Colonic mucosa (tissue), 4 donors: ENCODE data around the gene IFIT5. TPM values are rescaled to one million over a fixed set of nuclear protein-coding genes. Genes with fewer than 3 reads are reported as not detected.
"Not testable (repeated sequence)": the region's sequence is repeated elsewhere in the genome, so short reads cannot be mapped to it uniquely, and the experiment has no call there.

Experiments
- DNase-seq: peaks from one replicate; pipeline ENCODE4 v3.0.0-alpha.2; 2020
- H3K27ac ChIP-seq: fragments of 200-600 bp; one replicate; pipeline ENCODE4 v1.8.0; 2021
- H3K27me3 ChIP-seq: fragments of 200-600 bp; one replicate; pipeline ENCODE4 v1.8.0; 2021
- H3K36me3 ChIP-seq: fragments of 200-600 bp; one replicate; pipeline ENCODE4 v1.8.0; 2021
- H3K4me1 ChIP-seq: fragments of 200-600 bp; one replicate; pipeline ENCODE4 v1.8.0; 2021; ENCODE audit warnings: mild to moderate bottlenecking
- H3K4me3 ChIP-seq: fragments of 200-600 bp; one replicate; pipeline ENCODE4 v1.8.0; 2021
- H3K9ac ChIP-seq, 2 donors: one replicate each; pipeline ENCODE4 v1.7.0; 2013; ENCODE audit warnings: control low read depth in 2 of 2, low read depth in 2 of 2, low read length in 2 of 2
- H3K9me3 ChIP-seq: fragments of 200-600 bp; one replicate; pipeline ENCODE4 v1.8.0; 2021
- intact Hi-C: fragments of 100-400 bp; cut with DNase I; formaldehyde crosslinking; loops from one replicate; pipeline ENCODE4 v1.14.1; 2022
- total RNA-seq, 2 donors: library from RNA; stranded (reverse); fragmentation: NEBNext Ultra II Directional in 1 of 2; extraction: Animal tissue kit (Norgen Biotek cat#: 25700) in 1 of 2; gene quantifications; one replicate each; pipeline ENCODE4 v1.2.1, GENCODE V29; 2021
- TF ChIP-seq, protein P1 (sequence below): fragments of 200-600 bp; IDR thresholded peaks from one replicate; pipeline ENCODE4 v1.8.0; 2022; ENCODE audit warnings: antibody characterized with exemption, mild to moderate bottlenecking
- donor health status: healthy.
- donor health status: DM: no; HTN: no; CAD: no.
- donor health status: DM: no; HTN: no; CAD: no.

IFIT5 gene
- total RNA-seq, 2 donors from 2014 or later, result 6.1 to 7.5 TPM

DNA sequence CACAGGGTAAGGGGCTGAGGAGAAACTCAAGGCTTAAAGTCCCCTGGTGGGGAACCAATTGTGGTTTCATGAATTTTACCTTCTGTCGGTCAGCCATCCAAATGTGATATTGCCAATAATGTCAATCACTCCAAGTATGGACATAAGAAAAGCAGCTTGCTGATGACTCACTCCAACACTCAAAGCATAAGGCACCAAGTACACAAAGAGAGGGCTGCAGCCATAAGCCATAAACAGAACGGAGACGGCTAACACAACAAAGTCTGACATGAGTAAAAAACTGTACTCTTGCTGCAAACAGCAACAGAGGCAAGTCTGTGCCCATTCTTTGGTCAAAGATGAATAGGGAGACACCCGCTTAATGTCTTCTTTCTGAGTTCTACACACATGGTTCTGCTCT lies 24.2 kb downstream of the IFIT5 start:
- TF ChIP-seq, protein P1, sequence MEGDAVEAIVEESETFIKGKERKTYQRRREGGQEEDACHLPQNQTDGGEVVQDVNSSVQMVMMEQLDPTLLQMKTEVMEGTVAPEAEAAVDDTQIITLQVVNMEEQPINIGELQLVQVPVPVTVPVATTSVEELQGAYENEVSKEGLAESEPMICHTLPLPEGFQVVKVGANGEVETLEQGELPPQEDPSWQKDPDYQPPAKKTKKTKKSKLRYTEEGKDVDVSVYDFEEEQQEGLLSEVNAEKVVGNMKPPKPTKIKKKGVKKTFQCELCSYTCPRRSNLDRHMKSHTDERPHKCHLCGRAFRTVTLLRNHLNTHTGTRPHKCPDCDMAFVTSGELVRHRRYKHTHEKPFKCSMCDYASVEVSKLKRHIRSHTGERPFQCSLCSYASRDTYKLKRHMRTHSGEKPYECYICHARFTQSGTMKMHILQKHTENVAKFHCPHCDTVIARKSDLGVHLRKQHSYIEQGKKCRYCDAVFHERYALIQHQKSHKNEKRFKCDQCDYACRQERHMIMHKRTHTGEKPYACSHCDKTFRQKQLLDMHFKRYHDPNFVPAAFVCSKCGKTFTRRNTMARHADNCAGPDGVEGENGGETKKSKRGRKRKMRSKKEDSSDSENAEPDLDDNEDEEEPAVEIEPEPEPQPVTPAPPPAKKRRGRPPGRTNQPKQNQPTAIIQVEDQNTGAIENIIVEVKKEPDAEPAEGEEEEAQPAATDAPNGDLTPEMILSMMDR, result no peak
- H3K9me3 ChIP-seq, result no peaks in the 10 kb centered on the region
- H3K36me3 ChIP-seq, result no peaks in the 10 kb centered on the region
- no peaks in the 10 kb centered on the region for H3K4me1 ChIP-seq
- DNase-seq, result no peak
- H3K9ac ChIP-seq, result no peak overlapping the region
- H3K4me3 ChIP-seq, result no peak overlapping the region
- H3K27me3 ChIP-seq, result no peaks in the 10 kb centered on the region
- intact Hi-C loops, result no loop called here
- no peak overlapping the region for H3K27ac ChIP-seq

DNA sequence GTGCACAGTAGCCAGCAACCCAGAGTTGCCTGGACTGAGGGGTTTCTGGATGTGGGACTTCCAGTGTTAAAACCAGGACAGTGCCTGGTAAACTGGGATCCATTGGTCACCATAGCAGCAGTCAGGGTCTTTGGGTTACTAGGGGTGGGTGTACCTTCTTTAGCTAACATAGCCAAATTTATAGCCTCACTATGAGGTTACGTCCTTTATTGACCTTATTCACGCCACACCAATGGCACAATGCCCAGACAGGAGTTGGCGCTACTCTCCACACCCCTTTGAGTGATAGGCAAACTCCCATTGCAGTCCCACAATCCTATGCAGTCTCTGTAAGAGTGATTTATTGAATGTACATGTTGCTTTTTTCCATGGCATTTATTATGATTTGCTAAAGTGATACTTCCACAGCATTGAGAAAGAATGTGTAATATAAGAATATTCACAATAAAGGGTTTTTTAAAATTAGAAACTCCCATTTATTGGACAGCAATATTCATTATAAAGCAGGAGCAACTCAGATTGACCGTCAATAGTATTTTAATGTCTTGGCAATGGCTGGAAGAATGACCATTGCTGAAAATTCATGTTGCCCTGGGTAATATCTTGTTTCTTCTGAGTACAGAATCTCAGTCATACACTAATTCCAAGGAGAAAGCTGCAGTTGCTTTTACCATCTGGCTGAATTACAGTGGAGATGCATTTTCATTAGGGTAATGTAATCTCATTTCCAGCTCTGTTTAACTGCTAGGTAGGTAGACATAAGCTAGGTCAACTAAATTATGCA lies 26.1 kb downstream of the IFIT5 start:
- Histone ChIP-seq H3K4me1 (no peaks in the 10 kb centered on the region), H3K36me3 (no peaks in the 10 kb centered on the region)
- intact Hi-C loops, result no loop called here

DNA sequence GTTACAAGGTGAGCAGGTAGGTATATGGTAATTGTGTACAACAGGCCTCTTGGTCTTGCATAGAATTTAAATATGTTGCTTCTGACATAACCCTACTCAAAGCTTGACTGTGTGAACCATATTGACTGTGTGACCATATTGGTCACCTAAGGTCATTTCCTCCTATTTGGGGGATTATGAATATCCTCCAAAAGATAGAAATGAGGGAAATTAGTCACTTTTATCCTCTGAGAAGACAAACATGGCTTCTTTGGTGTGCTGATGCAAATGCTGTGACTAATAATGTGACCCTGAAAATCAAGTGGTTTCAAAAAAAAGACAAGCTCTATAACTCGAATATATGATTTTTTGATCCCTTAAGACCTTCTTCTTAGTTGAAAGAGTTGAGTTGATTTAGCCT lies 27.9 kb downstream of the IFIT5 start:
- Histone ChIP-seq H3K36me3 (no peaks in the 10 kb centered on the region), H3K27me3 (no peaks in the 10 kb centered on the region), H3K4me1 (no peaks in the 10 kb centered on the region), H3K27ac (no peak overlapping the region), H3K4me3 (no peak overlapping the region), H3K9me3 (no peaks in the 10 kb centered on the region), H3K9ac (no peak overlapping the region)
- DNase-seq, result no peak
- TF ChIP-seq, protein P1, result no peak
- intact Hi-C loops, result no loop called here

More for the DNA sequence above, 26.1 kb downstream of the IFIT5 start:
- Histone ChIP-seq H3K9me3 (no peaks in the 10 kb centered on the region), H3K27ac (no peak overlapping the region), H3K4me3 (no peak overlapping the region), H3K9ac (no peak overlapping the region), H3K27me3 (no peaks in the 10 kb centered on the region)
- TF ChIP-seq, protein P1, result no peak
- DNase-seq, result peak; percentile 82

DNA sequence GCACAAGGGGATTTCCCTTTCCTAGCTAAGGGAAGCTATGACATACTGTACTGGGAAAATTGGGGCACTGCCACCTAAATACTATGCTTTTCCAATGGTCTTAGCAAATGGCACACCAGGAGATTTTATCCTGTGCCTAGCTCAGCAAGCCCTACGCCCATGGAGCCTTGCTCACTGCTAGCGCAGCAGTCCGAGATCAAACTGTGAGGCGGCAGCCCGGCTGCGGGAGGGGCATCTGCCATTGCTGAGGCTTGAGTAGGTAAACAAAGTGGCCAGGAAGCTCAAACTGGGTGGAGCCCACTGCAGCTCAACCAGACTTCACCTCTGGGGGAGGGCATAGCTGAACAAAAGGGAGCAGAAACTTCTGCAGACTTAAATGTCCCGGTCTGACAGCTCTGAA lies 30.5 kb downstream of the IFIT5 start:
- H3K9ac ChIP-seq, H3K9me3 ChIP-seq, DNase-seq, H3K36me3 ChIP-seq, intact Hi-C loops, H3K4me1 ChIP-seq, H3K4me3 ChIP-seq, H3K27ac ChIP-seq, H3K27me3 ChIP-seq: not testable (repeated sequence)

DNA sequence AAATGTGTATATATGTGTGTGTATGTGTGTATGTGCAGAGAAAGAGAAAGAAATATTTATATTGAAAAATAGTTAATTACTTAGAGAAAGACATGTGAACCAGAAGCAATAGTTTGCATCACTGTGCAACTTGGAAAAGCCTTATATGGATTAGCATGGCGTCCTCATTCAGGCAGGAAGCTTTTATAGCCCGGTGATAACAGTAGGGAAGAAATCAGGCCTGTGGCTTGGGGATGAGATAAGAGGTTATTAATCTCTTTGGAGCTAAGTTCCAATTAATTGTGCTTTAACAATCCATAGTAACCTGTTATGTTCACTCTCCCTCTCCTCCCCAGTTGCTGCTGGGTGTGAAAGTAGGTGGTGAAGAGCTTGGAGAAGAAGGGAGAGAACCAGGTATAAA lies 36.5 kb downstream of the IFIT5 start:
- H3K9me3 ChIP-seq, result no peaks in the 10 kb centered on the region
- H3K36me3 ChIP-seq, result no peaks in the 10 kb centered on the region
- no peak overlapping the region for H3K27ac ChIP-seq
- H3K9ac ChIP-seq, result no peak overlapping the region
- no peaks in the 10 kb centered on the region for H3K4me1 ChIP-seq
- intact Hi-C loops, result no loop called here
- TF ChIP-seq, protein P1, result no peak
- H3K4me3 ChIP-seq, result no peak overlapping the region
- H3K27me3 ChIP-seq, result no peaks in the 10 kb centered on the region
- DNase-seq, result no peak

DNA sequence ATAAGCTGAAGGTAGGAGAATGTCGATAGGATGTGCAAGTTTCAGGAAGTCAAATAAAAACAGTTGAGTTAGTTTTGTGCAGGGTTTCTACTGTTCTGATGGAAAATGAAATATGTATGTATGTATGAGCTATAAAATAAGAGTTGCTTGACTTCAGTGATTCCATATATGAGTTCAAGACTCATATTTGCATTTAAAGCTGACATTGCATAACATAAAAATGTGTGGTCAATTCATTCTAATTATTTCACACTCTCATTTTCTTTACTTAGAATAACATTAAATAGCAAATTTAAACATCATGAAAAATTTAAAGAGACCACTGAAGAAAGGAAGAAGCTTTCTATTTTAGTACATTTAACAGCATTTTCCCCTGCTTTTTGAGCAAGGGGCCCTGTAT lies 37.8 kb downstream of the IFIT5 start:
- Histone ChIP-seq H3K36me3 (no peaks in the 10 kb centered on the region), H3K4me3 (no peak overlapping the region), H3K27ac (no peak overlapping the region), H3K9me3 (no peaks in the 10 kb centered on the region), H3K9ac (no peak overlapping the region), H3K4me1 (no peaks in the 10 kb centered on the region), H3K27me3 (no peaks in the 10 kb centered on the region)
- DNase-seq, result no peak
- intact Hi-C loops, result no loop called here
- TF ChIP-seq, protein P1, result no peak
